H9 (cell line): Measurements from ENCODE around the gene PEAK3. TPM values are rescaled to one million over a fixed set of nuclear protein-coding genes. Genes with fewer than 3 reads are reported as not detected.
A peak's percentile ranks its signal among the peaks of the same experiment; 100 is the strongest.

Experiments
- DNase-seq: peaks from one replicate; pipeline ENCODE4 v3.0.0-alpha.2; 2017
- H2AFZ ChIP-seq: one replicate; pipeline ENCODE4 v1.6.1; 2013; ENCODE audit warnings: mild to moderate bottlenecking, low read length, control low read depth, moderate library complexity
- H2AK5ac ChIP-seq: 2 replicates; pipeline ENCODE4 v1.6.1; 2013; ENCODE audit warnings: low read length, control low read depth, mixed read lengths; ENCODE audit not compliant: insufficient read length
- H2BK120ac ChIP-seq: one replicate; pipeline ENCODE4 v1.6.1; 2013; ENCODE audit warnings: low read depth, mild to moderate bottlenecking, low read length, control low read depth, inconsistent platforms; ENCODE audit not compliant: poor library complexity, severe bottlenecking
- H2BK12ac ChIP-seq: 2 replicates; pipeline ENCODE4 v1.6.1; 2013; ENCODE audit warnings: low read length, control low read depth, mixed read lengths, low read depth; ENCODE audit not compliant: insufficient read length
- H2BK15ac ChIP-seq: 2 replicates; pipeline ENCODE4 v1.6.1; 2013; ENCODE audit warnings: low read depth, low read length, control low read depth
- H2BK20ac ChIP-seq: one replicate; pipeline ENCODE4 v1.6.1; 2013; ENCODE audit warnings: low read depth, mild to moderate bottlenecking, low read length, control low read depth, inconsistent platforms; ENCODE audit not compliant: poor library complexity, severe bottlenecking
- H2BK5ac ChIP-seq: 2 replicates; pipeline ENCODE4 v1.6.1; 2013; ENCODE audit warnings: low read length, control low read depth, mixed read lengths; ENCODE audit not compliant: insufficient read length
- H3K14ac ChIP-seq: 2 replicates; pipeline ENCODE4 v1.6.1; 2013; ENCODE audit warnings: low read length, control low read depth; ENCODE audit not compliant: insufficient read depth
- H3K18ac ChIP-seq: 2 replicates; pipeline ENCODE4 v1.6.1; 2013; ENCODE audit warnings: low read depth, mild to moderate bottlenecking, mixed read lengths, low read length, control low read depth; ENCODE audit not compliant: insufficient read length
- H3K23ac ChIP-seq: 2 replicates; pipeline ENCODE4 v1.6.1; 2013; ENCODE audit warnings: low read length, control low read depth, mixed read lengths, low read depth; ENCODE audit not compliant: insufficient read length
- H3K23me2 ChIP-seq: 2 replicates; pipeline ENCODE4 v1.6.1; 2013; ENCODE audit warnings: low read depth, mild to moderate bottlenecking, mixed read lengths, low read length, control low read depth; ENCODE audit not compliant: insufficient read length, poor library complexity, severe bottlenecking
- H3K27ac ChIP-seq: 2 replicates; pipeline ENCODE4 v1.5.1; 2013; ENCODE audit warnings: low read length, control low read depth, mixed read lengths, low read depth; ENCODE audit not compliant: insufficient read length
- H3K27me3 ChIP-seq: 2 replicates; pipeline ENCODE4 v1.6.1; 2013; ENCODE audit warnings: low read length, control low read depth, inconsistent platforms; ENCODE audit not compliant: insufficient read depth
- H3K4ac ChIP-seq: 2 replicates; pipeline ENCODE4 v1.6.1; 2013; ENCODE audit warnings: low read depth, mild to moderate bottlenecking, control low read depth, inconsistent platforms, low read length, moderate library complexity
- H3K4me1 ChIP-seq: 2 replicates; pipeline ENCODE4 v1.6.1; 2013; ENCODE audit warnings: low read length, control low read depth, inconsistent platforms; ENCODE audit not compliant: insufficient read depth
- H3K4me2 ChIP-seq: 2 replicates; pipeline ENCODE4 v1.6.1; 2013; ENCODE audit warnings: low read length, control low read depth, mixed read lengths; ENCODE audit not compliant: insufficient read length, insufficient read depth
- H3K56ac ChIP-seq: 2 replicates; pipeline ENCODE4 v1.6.1; 2013; ENCODE audit warnings: low read depth, mild to moderate bottlenecking, mixed read lengths, low read length, control low read depth; ENCODE audit not compliant: insufficient read length
- H3K79me1 ChIP-seq: 2 replicates; pipeline ENCODE4 v1.6.1; 2013; ENCODE audit warnings: low read depth, mild to moderate bottlenecking, moderate library complexity, low read length, control low read depth, inconsistent platforms; ENCODE audit not compliant: insufficient read depth, poor library complexity, severe bottlenecking
- H3K79me2 ChIP-seq: 2 replicates; pipeline ENCODE4 v1.6.1; 2013; ENCODE audit warnings: low read length, control low read depth, inconsistent platforms; ENCODE audit not compliant: insufficient read depth
- H3K9ac ChIP-seq: 2 replicates; pipeline ENCODE4 v1.6.1; 2013; ENCODE audit warnings: low read length, control low read depth, mixed read lengths; ENCODE audit not compliant: insufficient read length; ENCODE audit errors: extremely low read depth
- H3K9me3 ChIP-seq: one replicate; pipeline ENCODE4 v1.6.1; 2013; ENCODE audit warnings: low read depth, low read length, inconsistent platforms; ENCODE audit not compliant: control insufficient read depth
- H3T11ph ChIP-seq: one replicate; pipeline ENCODE4 v1.6.1; 2013; ENCODE audit warnings: mild to moderate bottlenecking, low read length, control low read depth, inconsistent platforms
- H4K20me1 ChIP-seq: one replicate; pipeline ENCODE4 v1.6.1; 2013; ENCODE audit not compliant: control insufficient read depth, insufficient read length, insufficient read depth
- H4K5ac ChIP-seq: 2 replicates; pipeline ENCODE4 v1.6.1; 2013; ENCODE audit warnings: low read depth, mild to moderate bottlenecking, mixed read lengths, low read length, control low read depth; ENCODE audit not compliant: insufficient read length
- H4K8ac ChIP-seq: replicated peaks from 2 replicates; pipeline ENCODE4 v1.6.1; 2013; ENCODE audit warnings: low read length, control low read depth, mixed read lengths, low read depth; ENCODE audit not compliant: insufficient read length
- H4K91ac ChIP-seq: 2 replicates; pipeline ENCODE4 v1.6.1; 2013; ENCODE audit warnings: low read depth, mild to moderate bottlenecking, moderate library complexity, mixed read lengths, low read length, control low read depth; ENCODE audit not compliant: insufficient read length
- H3K27ac Mint-ChIP-seq, 3 experiments: 2 replicates in 2 of 3; 3 replicates in 1 of 3; pipeline ENCODE4 v1.8.0; 2020 to 2021; ENCODE audit warnings: mixed read lengths in 3 of 3, mild to moderate bottlenecking in 1 of 3, moderate library complexity in 1 of 3
- H3K27me3 Mint-ChIP-seq: 2 replicates; pipeline ENCODE4 v1.8.0; 2021; ENCODE audit warnings: low read depth, mild to moderate bottlenecking, moderate library complexity, mixed read lengths
- H3K36me3 Mint-ChIP-seq, 3 experiments: 2 replicates in 2 of 3; 3 replicates in 1 of 3; pipeline ENCODE4 v1.8.0; 2020 to 2021; ENCODE audit warnings: low read depth in 3 of 3, mixed read lengths in 3 of 3; ENCODE audit not compliant: insufficient read depth in 1 of 3
- H3K4me1 Mint-ChIP-seq, 2 experiments: 2 replicates each; pipeline ENCODE4 v1.8.0; 2020; ENCODE audit warnings: mixed read lengths in 2 of 2
- H3K4me3 Mint-ChIP-seq, 2 experiments: 2 replicates in 1 of 2; 3 replicates in 1 of 2; pipeline ENCODE4 v1.8.0; 2020 to 2021; ENCODE audit warnings: mild to moderate bottlenecking in 2 of 2, mixed read lengths in 2 of 2, moderate library complexity in 1 of 2
- H3K9me3 Mint-ChIP-seq, 2 experiments: 2 replicates in 1 of 2; 3 replicates in 1 of 2; pipeline ENCODE4 v1.8.0; 2020; ENCODE audit warnings: mild to moderate bottlenecking in 2 of 2, mixed read lengths in 2 of 2, moderate library complexity in 1 of 2
- CTCF ChIP-seq: fragments of 200-600 bp; sonication (generic); conservative IDR thresholded peaks from 3 replicates; pipeline ENCODE4 v1.8.0; 2021; ENCODE audit warnings: antibody characterized with exemption, mild to moderate bottlenecking
- WGBS: extraction: QIAGEN DNeasy Blood & Tissue Kit; methylation state at CpG from one replicate; pipeline ENCODE4 v1.1.7; 2013; ENCODE audit warnings: missing lambda C conversion rate, low lambda C conversion rate, mixed read lengths; ENCODE audit not compliant: insufficient read length; ENCODE audit errors: extremely low coverage; 5-methylcytosine and 5-hydroxymethylcytosine counted together
- total RNA-seq: library from RNA; stranded (reverse); gene quantifications from 2 replicates; pipeline ENCODE4 v1.2.1, GENCODE V29; 2021

Gene PEAK3
- total RNA-seq, 1 experiment from 2014 or later: not detected

- Histone ChIP-seq H3K79me2 (peaks cover 5% of the 10 kb centered on the region; the same call in 1 of the 2 replicates), H3K4ac (no peak overlapping the region), H3K27ac (no peak overlapping the region), H3K14ac (no peak overlapping the region; the same call in 1 of the 2 replicates), H3K56ac (no peak overlapping the region), H3T11ph (no peak overlapping the region), H2AK5ac (no peak overlapping the region), H4K91ac (no peak overlapping the region), H2BK15ac (no peak overlapping the region), H3K9me3 (no peaks in the 10 kb centered on the region), H4K5ac (no peak overlapping the region), H2BK120ac (no peak overlapping the region), H3K79me1 (no peaks in the 10 kb centered on the region), H2BK20ac (no peak overlapping the region), H2BK12ac (no peak overlapping the region), H3K4me1 (peaks cover 5% of the 10 kb centered on the region; the same call in 1 of the 2 replicates), H3K23me2 (peaks cover 9% of the 10 kb centered on the region), H3K4me2 (no peak overlapping the region), H3K9ac (no peak overlapping the region), H3K23ac (no peak overlapping the region), H4K8ac (no peak overlapping the region), H3K27me3 (no peaks in the 10 kb centered on the region), H3K18ac (no peak overlapping the region), H2BK5ac (no peak overlapping the region), H4K20me1 (peaks cover 5% of the 10 kb centered on the region), H2AFZ (no peak overlapping the region)
- WGBS: no CpG with 5 or more reads among the region's 10 CpGs
- Mint-ChIP-seq H3K4me1 (peaks cover 36 to 50% of the 10 kb centered on the region in 2 experiments), H3K36me3 (peaks cover 5 to 22% (median 19%) of the 10 kb centered on the region in 3 experiments), H3K27ac (peak overlapping the region in 1 of 3 experiments; percentile 99; a peak in 2 of 7 replicates), H3K27me3 (peaks cover 1% of the 10 kb centered on the region; the same call in 1 of the 2 replicates), H3K4me3 (peak overlapping the region; percentile 43 to 67), H3K9me3 (no peaks in the 10 kb centered on the region; a peak in 2 of 5 replicates)
- TF ChIP-seq CTCF: no peak
- DNase-seq: no peak
These were observed 48.3 kb upstream of the PEAK3 start for GRCh38 chr19:2330255-2330631.
